GM12892 (cell line): ENCODE measurements around the gene FOXL1.

Experiments
- POLR2A ChIP-seq: IDR thresholded peaks from 2 replicates; pipeline ENCODE4 v1.6.1; 2011; ENCODE audit warnings: low read depth, low read length, control low read depth
- TAF1 ChIP-seq: IDR thresholded peaks from 2 replicates; pipeline ENCODE4 v1.6.1; 2011; ENCODE audit warnings: low read depth, mild to moderate bottlenecking, control low read depth, low read length, borderline replicate concordance

GRCh38 chr16:86569701-86570447 lies 8.5 kb upstream of the FOXL1 start:
- TF ChIP-seq POLR2A (no peak), TAF1 (no peak)
